ENCODE data around the gene LENG8. TPM values are rescaled to one million over a fixed set of nuclear protein-coding genes. Genes with fewer than 3 reads are reported as not detected.

LENG8 gene
- 30.9 and 31.1 TPM in 2 replicates for total RNA-seq

DNA sequence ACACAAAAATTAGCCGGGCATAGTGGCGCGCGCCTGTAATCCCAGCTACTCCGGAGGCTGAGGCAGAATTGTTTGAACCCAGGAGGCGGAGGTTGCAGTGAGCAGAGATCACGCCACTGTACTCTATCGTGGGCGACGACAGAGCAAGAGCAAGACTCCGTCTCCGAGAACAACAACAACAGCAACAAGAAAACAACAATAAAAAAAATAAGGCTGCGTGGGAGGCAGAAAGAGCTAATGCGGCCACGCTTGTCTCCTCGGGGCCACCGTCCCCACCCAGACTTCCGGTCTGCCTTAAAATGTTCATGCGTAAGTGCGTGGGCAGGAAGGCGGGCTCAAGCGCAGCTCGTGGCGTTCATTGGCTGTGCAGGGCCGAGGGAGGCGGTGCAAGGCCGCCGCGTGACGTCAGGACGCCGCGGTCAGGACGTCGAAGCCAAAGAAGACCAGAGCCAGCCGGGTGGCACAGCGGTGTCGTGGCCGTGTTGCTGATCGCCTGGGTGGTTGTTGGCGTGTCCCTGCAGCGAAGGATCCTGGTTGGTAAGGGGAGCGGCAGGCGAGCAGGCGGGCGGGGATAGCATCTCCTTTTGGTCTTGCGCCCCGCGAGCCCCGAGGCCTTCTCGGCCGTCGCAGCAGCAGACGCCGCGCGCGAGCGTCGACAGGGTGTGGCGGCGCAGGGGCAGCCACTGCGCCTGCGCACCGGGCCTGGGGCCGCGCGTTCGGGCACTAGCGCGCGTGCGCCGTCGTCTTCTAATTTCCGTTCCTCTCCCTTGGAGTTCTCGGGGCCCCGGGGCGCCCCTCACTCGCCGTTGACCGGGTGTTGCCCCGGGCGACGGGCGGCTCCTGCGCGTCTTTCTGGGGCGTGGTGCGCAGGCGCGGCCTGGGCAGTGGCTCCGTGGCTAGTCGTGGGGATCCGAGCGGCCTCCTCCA, at the start of gene LENG8:
Gene LENG8 (plus strand): TSS at position 426 of the 927 bp plus-strand sequence. CDS start 2,146 bp downstream, outside the sequence.

DNA sequence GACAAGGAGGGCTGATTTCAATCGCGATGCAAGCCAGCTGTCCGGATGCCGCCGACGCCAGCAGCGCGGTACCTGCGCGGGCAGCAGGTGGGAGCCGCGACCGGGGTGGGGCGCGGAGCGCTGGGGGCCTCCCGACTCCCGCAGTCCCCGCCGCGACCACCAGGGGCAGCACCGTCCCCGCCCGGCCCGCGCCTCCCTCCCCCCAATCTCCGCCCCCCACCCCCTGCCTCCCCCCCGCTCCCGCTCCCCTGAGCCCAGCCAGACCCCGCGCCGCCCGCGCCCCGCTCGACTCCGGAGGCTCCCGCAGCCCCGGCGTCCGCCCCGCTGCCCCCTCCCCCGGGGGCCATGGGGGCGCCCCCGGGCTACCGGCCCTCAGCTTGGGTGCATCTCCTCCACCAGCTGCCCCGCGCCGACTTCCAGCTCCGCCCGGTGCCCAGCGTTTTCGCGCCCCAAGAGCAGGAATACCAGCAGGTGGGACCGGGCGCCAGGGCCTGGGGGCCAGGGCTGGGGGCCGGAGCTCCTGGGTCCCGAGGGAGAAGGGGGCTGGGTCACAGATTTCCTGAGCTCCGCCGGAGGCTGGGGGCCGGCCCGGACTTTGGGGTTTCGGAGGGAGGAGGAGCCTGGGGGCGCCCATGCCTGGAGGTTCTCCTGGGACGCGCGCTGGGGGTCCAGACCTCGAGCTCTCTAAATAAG, 33.6 kb upstream of the LENG8 start, which contains the start of gene TTYH1:
Gene TTYH1 (plus strand): TSS at position 257 of the 693 bp plus-strand sequence. CDS start 89 bp downstream, at position 346.

DNA sequence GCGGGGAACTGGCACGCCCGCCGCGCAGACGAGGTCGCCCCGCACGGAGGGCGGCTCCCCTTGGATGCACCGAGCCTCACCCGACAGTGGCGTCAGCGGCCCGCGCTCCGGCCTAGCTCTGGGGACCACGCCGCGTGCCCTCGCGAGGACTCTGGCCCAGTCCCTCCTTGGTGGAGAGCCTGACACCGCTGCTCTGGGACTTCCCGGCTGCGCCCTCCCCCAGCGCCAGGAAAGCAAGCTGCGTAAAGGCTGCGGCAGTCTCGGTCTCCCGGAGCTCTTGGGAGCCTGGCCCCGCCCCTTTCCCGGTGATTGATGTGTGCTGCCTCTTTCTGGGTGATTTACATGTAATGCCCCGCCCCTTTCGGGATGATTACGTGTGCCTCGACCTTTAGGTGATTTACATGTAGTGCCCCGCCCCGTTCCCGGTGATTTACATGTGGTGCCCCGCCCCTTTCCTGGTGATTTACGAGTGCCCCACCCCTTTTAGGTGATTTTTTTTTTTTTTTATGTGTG, 14.6 kb downstream of the LENG8 start, which contains the start of gene LENG9:
Gene LENG9 (minus strand): TSS at position 248 of the 513 bp plus-strand sequence. CDS start 252 bp downstream, outside the sequence.

DNA sequence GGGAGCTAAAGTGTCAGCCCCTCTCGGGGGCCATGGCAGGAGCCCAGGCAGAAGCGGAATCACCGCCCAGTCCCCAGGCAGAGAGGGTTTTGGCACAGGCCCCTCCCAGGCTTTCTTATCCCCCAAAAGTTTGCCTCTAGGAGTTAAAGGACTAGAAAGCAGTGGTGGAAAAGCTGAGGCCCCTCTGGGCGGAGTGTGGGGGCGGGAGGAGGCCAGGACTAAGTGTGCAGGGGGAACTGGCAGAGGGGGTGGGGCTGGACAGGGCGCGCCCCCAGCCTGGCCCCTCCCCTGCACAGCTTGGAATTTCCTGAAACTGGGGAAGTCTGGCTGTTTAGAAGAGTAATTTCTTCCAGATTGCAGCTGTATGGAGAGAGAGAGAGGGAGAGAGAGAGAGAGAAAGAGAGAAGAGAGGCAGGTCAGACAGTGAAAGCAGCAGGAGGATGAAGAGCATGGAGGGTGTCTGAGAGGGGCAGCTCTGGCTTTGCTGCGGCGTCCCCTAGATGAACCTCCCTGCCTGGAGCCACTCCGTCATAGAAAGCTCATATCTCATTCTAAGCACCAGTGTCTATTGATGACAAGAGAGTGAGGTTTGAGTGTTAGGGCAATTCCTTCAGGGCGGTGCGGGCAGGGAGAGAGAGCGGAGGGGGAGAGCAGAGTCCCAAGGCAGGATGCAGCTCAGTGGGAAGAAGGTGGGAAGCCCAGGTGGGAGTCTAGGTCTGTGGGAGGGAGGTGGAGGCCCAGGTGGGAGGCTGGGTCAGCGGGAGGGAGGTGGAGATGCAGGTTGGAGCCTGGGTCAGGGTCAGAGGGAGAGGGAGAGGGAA, 24.3 kb downstream of the LENG8 start, which contains the start of gene CDC42EP5:
Gene CDC42EP5 (minus strand): TSS at position 226 of the 821 bp plus-strand sequence. CDS start 7,749 bp downstream, outside the sequence.

DNA sequence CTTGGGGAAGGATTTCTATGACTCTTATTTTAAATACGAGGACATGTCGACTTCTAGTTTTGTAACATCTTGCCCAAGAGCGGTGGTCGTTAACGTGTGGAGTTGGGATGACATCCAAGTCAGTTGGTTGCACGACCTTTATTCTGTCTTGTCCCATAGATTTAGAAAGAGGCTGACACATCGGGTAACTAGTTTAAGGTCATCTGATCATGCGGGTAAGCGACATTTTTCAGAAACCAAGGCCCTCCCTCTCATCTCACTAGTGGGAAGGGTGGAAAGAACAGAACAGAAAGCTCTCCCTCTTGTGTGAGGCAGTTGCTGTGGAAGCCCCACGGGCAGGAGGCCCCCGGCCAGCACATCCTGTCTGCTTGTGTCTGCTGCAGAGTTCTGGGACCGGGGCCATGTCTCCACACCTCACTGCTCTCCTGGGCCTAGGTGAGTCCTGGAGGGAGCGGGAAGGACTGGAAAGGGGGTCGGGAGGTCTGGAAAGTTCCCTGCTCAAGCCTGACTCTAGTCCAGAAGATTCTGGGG, 53.6 kb downstream of the LENG8 start, which contains the start of gene LAIR2:
Gene LAIR2 (plus strand): TSS at position 314 of the 531 bp plus-strand sequence. CDS start 88 bp downstream, at position 402.

Other genes with a start within 250 kb of the LENG8 start
- 2,612 and 2,869 TPM in 2 replicates for gene RPS9, start 248.3 kb upstream of the LENG8 start, total RNA-seq
- not detected in 2 replicates for gene LILRB3, start 226.2 kb upstream of the LENG8 start, total RNA-seq
- gene LILRA6, start 206.4 kb upstream of the LENG8 start, total RNA-seq = not detected in 2 replicates
- not detected in 2 replicates for gene LILRB5, start 191.9 kb upstream of the LENG8 start, total RNA-seq
- not detected in 2 replicates for gene LILRB2, start 168.1 kb upstream of the LENG8 start, total RNA-seq
- gene LILRA5, start 136.0 kb upstream of the LENG8 start, total RNA-seq = not detected in 2 replicates
- gene LILRA4, start 110.0 kb upstream of the LENG8 start, total RNA-seq = not detected in 2 replicates
- not detected in 2 replicates for gene LAIR1, start 84.3 kb upstream of the LENG8 start, total RNA-seq
- not detected in 2 replicates for gene TTYH1, start 33.7 kb upstream of the LENG8 start, total RNA-seq
- 5.1 and 5.5 TPM in 2 replicates for gene LENG9, start 14.6 kb downstream of the LENG8 start, total RNA-seq
- gene CDC42EP5, start 24.1 kb downstream of the LENG8 start, total RNA-seq = 26.5 and 30.4 TPM in 2 replicates
- gene LAIR2, start 53.6 kb downstream of the LENG8 start, total RNA-seq = not detected in 2 replicates
- not detected in 2 replicates for gene LILRA2, start 124.6 kb downstream of the LENG8 start, total RNA-seq
- not detected in 2 replicates for gene LILRA1, start 144.4 kb downstream of the LENG8 start, total RNA-seq
- gene LILRB1, start 181.3 kb downstream of the LENG8 start, total RNA-seq = not detected in 2 replicates
- not detected in 2 replicates for gene LILRB4, start 213.8 kb downstream of the LENG8 start, total RNA-seq